GM12801 (cell line): ENCODE results near the gene CRELD2.

Experiments used
- CTCF ChIP-seq: IDR thresholded peaks from one replicate; pipeline ENCODE4 v1.5.1; 2011; ENCODE audit warnings: control low read depth; ENCODE audit not compliant: insufficient read length; ENCODE audit errors: extremely low read depth

CRELD2 gene

GRCh38 chr22:49958366-49958921 is 40.0 kb downstream of the CRELD2 start:
- no peak for TF ChIP-seq CTCF

- TF ChIP-seq CTCF = no peak
Measured at GRCh38 chr22:49958931-49959781, 40.7 kb downstream of the CRELD2 start.

- TF ChIP-seq CTCF = no peak
Measured at GRCh38 chr22:49959782-49960158, 41.3 kb downstream of the CRELD2 start.

- no peak for TF ChIP-seq CTCF
Measured at GRCh38 chr22:49960159-49961004, 41.9 kb downstream of the CRELD2 start, which contains the start of gene PIM3. Gene PIM3 (plus strand): TSS chr22:49960772. CDS start chr22:49960948, 176 bp downstream.

- TF ChIP-seq CTCF = no peak
Measured at GRCh38 chr22:49961005-49961600, 42.7 kb downstream of the CRELD2 start.

- TF ChIP-seq CTCF = no peak
Measured at GRCh38 chr22:49961601-49962011, 43.2 kb downstream of the CRELD2 start.
